Endothelial cell of umbilical vein (primary cell): ENCODE results near the gene ST3GAL4. TPM values are rescaled to one million over a fixed set of nuclear protein-coding genes. Genes with fewer than 3 reads are reported as not detected.

Source experiments
- BruUV-seq: library from RNA; stranded (reverse); fragments of 400-500 nt; replicated peaks from 2 replicates; lab custom pipeline; 2021; lab: Mats Ljungman, UMichigan
- CTCF ChIA-PET: fragments of 300-600, 350-600 bp; sonication (Branson Sonifier 250); formaldehyde crosslinking; loops from one replicate; lab custom pipeline; 2021; ENCODE audit warnings: antibody characterized with exemption, inconsistent platforms; lab: Charles Lee
- POLR2A ChIA-PET: fragments of 300-600, 350-600 bp; sonication (Branson Sonifier 250); formaldehyde crosslinking; loops from one replicate; lab custom pipeline; 2021; ENCODE audit warnings: antibody characterized with exemption, inconsistent platforms; lab: Charles Lee
- DNase-seq: peaks from one replicate; pipeline ENCODE4 v3.0.0-alpha.2; 2011; ENCODE audit warnings: low read depth, low spot score
- FAIRE-seq: peaks from 2 replicates; lab custom pipeline; 2011; peaks lifted over from hg19 to GRCh38; lab: Jason Lieb, UNC
- H2AFZ ChIP-seq: 2 replicates; pipeline ENCODE4 v1.6.0; 2012; ENCODE audit warnings: low read depth, low read length, control low read depth, inconsistent platforms
- H3K27ac ChIP-seq: 2 replicates; pipeline ENCODE4 v1.5.1; 2011; ENCODE audit warnings: low read depth, mild to moderate bottlenecking, control low read depth, low read length, moderate library complexity; ENCODE audit not compliant: insufficient read depth
- H3K27me3 ChIP-seq, 2 experiments: 2 replicates each; pipeline versions ENCODE4 v1.6.0 to v1.6.1; 2011; ENCODE audit warnings: low read length in 2 of 2, mixed read lengths in 1 of 2; ENCODE audit not compliant: control insufficient read depth in 2 of 2, insufficient read depth in 2 of 2
- H3K36me3 ChIP-seq, 2 experiments: 2 replicates in 1 of 2; 3 replicates in 1 of 2; pipeline ENCODE4 v1.5.1; 2011; ENCODE audit warnings: low read length in 2 of 2, mild to moderate bottlenecking in 1 of 2, moderate library complexity in 1 of 2; ENCODE audit not compliant: control insufficient read depth in 2 of 2, insufficient read depth in 2 of 2; ENCODE audit errors: extremely low read depth in 1 of 2
- H3K4me1 ChIP-seq: 3 replicates; pipeline ENCODE4 v1.5.1; 2011; ENCODE audit warnings: mild to moderate bottlenecking, low read length; ENCODE audit not compliant: control insufficient read depth, insufficient read depth; ENCODE audit errors: extremely low read depth
- H3K4me2 ChIP-seq: 2 replicates; pipeline ENCODE4 v1.6.1; 2011; ENCODE audit warnings: low read length, control low read depth, mixed read lengths; ENCODE audit not compliant: insufficient read depth
- H3K4me3 ChIP-seq, 3 experiments: fragments of 200-600 bp in 1 of 3; sonication (generic), shearing (Covaris generic) in 1 of 3; replicated peaks in 1 of 3; 2 replicates each; pipeline ENCODE4 v1.5.1; 2011 to 2016; ENCODE audit warnings: control low read depth in 3 of 3, low read length in 3 of 3, mild to moderate bottlenecking in 2 of 3, inconsistent platforms in 1 of 3, low read depth in 1 of 3, moderate library complexity in 1 of 3; ENCODE audit not compliant: insufficient read depth in 1 of 3
- H3K79me2 ChIP-seq: 2 replicates; pipeline ENCODE4 v1.6.0; 2012; ENCODE audit warnings: low read length, inconsistent platforms; ENCODE audit not compliant: control insufficient read depth, insufficient read depth
- H3K9ac ChIP-seq: replicated peaks from 2 replicates; pipeline ENCODE3; 2011; ENCODE audit warnings: low read length, control low read depth; ENCODE audit not compliant: insufficient read depth; ENCODE audit errors: extremely low read depth
- H3K9me1 ChIP-seq: replicated peaks from 3 replicates; pipeline ENCODE4 v1.6.0; 2011; ENCODE audit warnings: mild to moderate bottlenecking, low read length; ENCODE audit not compliant: control insufficient read depth, insufficient read depth; ENCODE audit errors: extremely low read depth
- H3K9me3 ChIP-seq: replicated peaks from 2 replicates; pipeline ENCODE4 v1.5.1; 2012; ENCODE audit warnings: low read length, inconsistent platforms; ENCODE audit not compliant: control insufficient read depth, insufficient read depth
- H4K20me1 ChIP-seq: replicated peaks from 2 replicates; pipeline ENCODE3; 2011; ENCODE audit warnings: mild to moderate bottlenecking, low read length; ENCODE audit not compliant: control insufficient read depth, insufficient read depth; ENCODE audit errors: extremely low read depth
- EZH2 ChIP-seq: IDR thresholded peaks from 2 replicates; pipeline ENCODE4 v1.6.1; 2012; ENCODE audit warnings: borderline replicate concordance, low read depth, mild to moderate bottlenecking, moderate library complexity, low read length, inconsistent platforms; ENCODE audit not compliant: severe bottlenecking
- FOS ChIP-seq: IDR thresholded peaks from 2 replicates; pipeline ENCODE4 v1.6.1; 2011; ENCODE audit warnings: mild to moderate bottlenecking, low read length, moderate library complexity, borderline replicate concordance; ENCODE audit not compliant: insufficient read depth
- GATA2 ChIP-seq: IDR thresholded peaks from 2 replicates; pipeline ENCODE4 v1.7.0; 2011; ENCODE audit warnings: low read depth, mild to moderate bottlenecking, moderate library complexity, mixed read lengths, low read length; ENCODE audit not compliant: insufficient read length, insufficient read depth
- JUN ChIP-seq: IDR thresholded peaks from 2 replicates; pipeline ENCODE4 v1.6.1; 2011; ENCODE audit warnings: borderline replicate concordance, low read depth; ENCODE audit not compliant: insufficient read length, insufficient read depth
- MYC ChIP-seq: IDR thresholded peaks from one replicate; pipeline ENCODE4 v1.6.1; 2011; ENCODE audit warnings: mild to moderate bottlenecking, low read depth, low read length
- POLR2A ChIP-seq: IDR thresholded peaks from 2 replicates; pipeline ENCODE4 v1.6.1; 2012; ENCODE audit warnings: low read depth, mild to moderate bottlenecking, control low read depth, low read length
- POLR2AphosphoS5 ChIP-seq: IDR thresholded peaks from 2 replicates; pipeline ENCODE4 v1.6.1; 2012; ENCODE audit warnings: low read depth, mild to moderate bottlenecking, control low read depth, low read length, moderate library complexity; ENCODE audit not compliant: insufficient read depth
- dilution Hi-C: fragments of 300-500 bp; cut with MboI; formaldehyde crosslinking; loops from one replicate; pipeline ENCODE4 v1.15.0; 2019; ENCODE audit warnings: low sequenced_read_pairs; ENCODE audit not compliant: extremely low pct_ligation_motif_present
- intact Hi-C: fragments of 100-400 bp; cut with micrococcal nuclease; formaldehyde crosslinking; loops from one replicate; pipeline ENCODE4 v1.10.0; 2022
- polyA plus RNA-seq, 4 experiments: library from polyadenylated mRNA; depleted of rRNA in 3 of 4; stranded (reverse) in 3 of 4; unstranded in 1 of 4; fragments of >200 nt; gene quantifications; 2 replicates each; pipeline versions ENCODE4 v1.2.1 to v1.2.3, GENCODE V29; 2011 to 2012; ENCODE audit warnings: missing spikeins in 1 of 4
- total RNA-seq: library from RNA; stranded (reverse); gene quantifications from 2 replicates; pipeline ENCODE4 v1.2.3, GENCODE V29; 2021
- TF ChIP-seq, protein P1 (sequence below): IDR thresholded peaks from 2 replicates; pipeline ENCODE4 v1.6.1; 2011; ENCODE audit not compliant: insufficient read depth, insufficient read length
- TF ChIP-seq, protein P2 (sequence below), 2 donors: IDR thresholded peaks; 1 replicate in 1 of 2; 2 replicates in 1 of 2; pipeline ENCODE4 v1.5.1; 2011; ENCODE audit warnings: low read length in 2 of 2, mild to moderate bottlenecking in 2 of 2, moderate library complexity in 2 of 2, control low read depth in 1 of 2, inconsistent platforms in 1 of 2, low read depth in 1 of 2; ENCODE audit not compliant: insufficient read depth in 1 of 2; ENCODE audit errors: extremely low read depth in 1 of 2

Gene ST3GAL4
- total and polyA plus RNA-seq, 2 donors (not counting 3 experiments of a cell fraction or from before 2014, with no cell fraction given), result 17.7 to 19.4 TPM

GRCh38 chr11:126403658-126404057 lies 48.2 kb downstream of the ST3GAL4 start:
- Histone ChIP-seq H3K4me2 (no peak overlapping the region), H3K27me3 (no peaks in the 10 kb centered on the region), H2AFZ (no peak overlapping the region), H3K9ac (no peak overlapping the region), H3K79me2 (no peaks in the 10 kb centered on the region), H3K4me3 (no peak overlapping the region), H3K4me1 (no peaks in the 10 kb centered on the region), H3K36me3 (peaks cover 0 to 3% of the 10 kb centered on the region in 2 experiments), H3K9me1 (no peaks in the 10 kb centered on the region), H3K9me3 (no peaks in the 10 kb centered on the region), H3K27ac (no peak overlapping the region), H4K20me1 (no peaks in the 10 kb centered on the region)
- no TSS peak for BruUV-seq
- TF ChIP-seq MYC (no peak), FOS (no peak), POLR2A (no peak), GATA2 (no peak), EZH2 (no peak), POLR2AphosphoS5 (no peak), JUN (no peak)
- TF ChIP-seq, protein P1, sequence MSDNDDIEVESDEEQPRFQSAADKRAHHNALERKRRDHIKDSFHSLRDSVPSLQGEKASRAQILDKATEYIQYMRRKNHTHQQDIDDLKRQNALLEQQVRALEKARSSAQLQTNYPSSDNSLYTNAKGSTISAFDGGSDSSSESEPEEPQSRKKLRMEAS, result no peak
- TF ChIP-seq, protein P2, sequence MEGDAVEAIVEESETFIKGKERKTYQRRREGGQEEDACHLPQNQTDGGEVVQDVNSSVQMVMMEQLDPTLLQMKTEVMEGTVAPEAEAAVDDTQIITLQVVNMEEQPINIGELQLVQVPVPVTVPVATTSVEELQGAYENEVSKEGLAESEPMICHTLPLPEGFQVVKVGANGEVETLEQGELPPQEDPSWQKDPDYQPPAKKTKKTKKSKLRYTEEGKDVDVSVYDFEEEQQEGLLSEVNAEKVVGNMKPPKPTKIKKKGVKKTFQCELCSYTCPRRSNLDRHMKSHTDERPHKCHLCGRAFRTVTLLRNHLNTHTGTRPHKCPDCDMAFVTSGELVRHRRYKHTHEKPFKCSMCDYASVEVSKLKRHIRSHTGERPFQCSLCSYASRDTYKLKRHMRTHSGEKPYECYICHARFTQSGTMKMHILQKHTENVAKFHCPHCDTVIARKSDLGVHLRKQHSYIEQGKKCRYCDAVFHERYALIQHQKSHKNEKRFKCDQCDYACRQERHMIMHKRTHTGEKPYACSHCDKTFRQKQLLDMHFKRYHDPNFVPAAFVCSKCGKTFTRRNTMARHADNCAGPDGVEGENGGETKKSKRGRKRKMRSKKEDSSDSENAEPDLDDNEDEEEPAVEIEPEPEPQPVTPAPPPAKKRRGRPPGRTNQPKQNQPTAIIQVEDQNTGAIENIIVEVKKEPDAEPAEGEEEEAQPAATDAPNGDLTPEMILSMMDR (IDR thresholded peaks at IDR 0.05; ENCODE audit: extremely low read depth in 1 of 2, insufficient read depth in 1 of 2, low read depth in 1 of 2, low read length in 2 of 2), result no peak
- dilution Hi-C loops, result no loop called here
- CTCF ChIA-PET, result no interaction called here
- DNase-seq (no peak), FAIRE-seq (no peak)
- POLR2A ChIA-PET, result no interaction called here
- intact Hi-C loops, result no loop called here
